ENCODE results near the gene SRP54.
A peak's percentile ranks its signal among the peaks of the same experiment; 100 is the strongest.
"Not testable (repeated sequence)": the region's sequence is repeated elsewhere in the genome, so short reads cannot be mapped to it uniquely, and the experiment has no call there.

SRP54 gene

DNA sequence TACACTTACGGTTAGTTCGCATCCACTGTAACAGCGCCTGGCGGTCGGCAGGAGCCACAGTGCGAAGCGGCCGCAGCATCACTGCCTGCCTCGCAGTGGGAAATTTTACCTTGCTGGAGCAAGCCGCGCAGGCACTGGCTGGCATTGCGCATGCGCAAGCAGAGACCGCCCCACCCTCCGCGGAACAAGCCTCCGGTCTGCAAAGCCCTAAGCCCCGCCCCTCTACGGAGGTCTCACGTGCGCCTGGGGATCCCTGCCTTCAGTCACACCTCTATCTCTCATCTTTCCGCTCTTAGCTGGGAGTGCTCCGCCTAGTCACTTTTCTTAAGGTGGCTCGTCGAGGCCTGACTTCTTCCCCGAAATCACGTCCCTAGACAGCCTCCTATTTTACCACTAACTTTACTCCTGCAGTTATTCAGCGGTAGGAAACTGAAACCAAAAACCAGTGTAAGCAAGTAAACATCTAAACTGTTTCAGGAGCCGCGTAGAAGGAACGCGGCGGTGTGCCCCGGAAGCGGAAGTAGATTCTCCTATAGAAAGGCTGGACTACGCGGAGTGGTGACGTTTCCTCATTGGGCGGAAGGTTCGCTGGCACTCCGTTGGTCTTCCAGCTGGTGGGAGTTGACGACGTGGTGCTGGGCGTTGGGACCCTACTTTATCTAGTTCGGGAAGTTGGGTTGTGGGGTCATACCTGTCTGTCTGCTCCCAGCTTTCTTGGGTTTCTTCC lies at the start of gene SRP54:
TSS of gene SRP54 (plus strand) at position 572 of the 727 bp plus-strand sequence. CDS start 13,718 bp downstream, outside the sequence.
- DNase-seq (ENCODE audit: low spot score) = peak; percentile 96

DNA sequence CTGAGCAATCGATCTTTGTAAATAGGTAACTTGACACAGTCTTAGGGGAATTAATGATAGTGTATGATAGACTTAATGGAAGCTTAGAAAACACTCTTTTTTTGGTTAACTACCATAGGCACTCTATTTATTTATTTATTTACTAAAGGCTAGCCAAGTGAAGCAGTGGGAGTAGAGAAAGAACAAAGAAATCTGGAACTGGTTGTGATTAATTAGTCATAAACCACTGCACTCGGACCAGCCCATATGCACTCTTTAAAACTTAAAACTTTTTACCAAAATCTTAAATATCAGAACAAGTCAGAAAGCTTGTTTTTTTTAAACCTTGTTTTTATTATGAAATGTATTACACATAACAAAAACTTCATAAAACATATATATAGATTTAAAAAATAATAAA lies 49.5 kb upstream of the SRP54 start:
- DNase-seq (ENCODE audit: low spot score) = no peak

DNA sequence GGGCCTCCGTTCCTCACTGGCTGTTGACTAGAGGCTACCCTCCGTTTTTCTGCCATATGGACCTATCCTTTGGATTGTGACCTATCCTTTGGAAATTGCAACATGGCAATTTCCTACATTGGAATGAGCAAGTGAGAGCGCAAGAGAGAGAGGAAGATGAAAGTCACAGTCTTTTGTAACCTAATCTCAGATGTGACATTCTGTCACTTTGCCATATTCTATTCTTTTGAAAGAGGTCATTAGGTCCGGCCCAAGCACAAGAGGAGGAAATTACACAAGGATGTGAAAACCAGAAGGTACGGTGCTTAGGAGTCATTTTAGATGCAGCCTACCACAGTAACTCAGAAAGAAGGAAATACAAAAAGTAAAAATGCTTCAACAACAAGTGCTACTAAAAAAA lies 47.3 kb upstream of the SRP54 start:
- no peak for DNase-seq (ENCODE audit: low spot score)

DNA sequence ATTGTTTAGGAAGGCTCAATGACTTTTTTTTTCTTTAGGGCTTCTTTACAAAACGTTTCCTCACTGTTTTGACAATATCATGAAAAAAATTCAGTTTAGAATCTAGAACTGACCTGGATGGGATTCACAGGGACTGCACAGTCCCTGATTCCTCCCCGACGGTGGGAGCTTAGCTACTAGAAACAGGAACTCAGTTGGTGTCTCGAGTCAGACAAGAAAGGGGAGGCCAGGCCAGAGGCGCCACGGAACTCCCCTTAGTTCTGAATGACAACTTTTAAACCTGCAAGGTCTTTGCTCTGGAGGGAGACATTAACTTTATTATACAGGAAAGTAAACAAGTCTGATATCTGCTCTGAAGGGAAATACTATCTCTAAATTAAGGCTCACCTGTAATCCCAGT lies 45.4 kb upstream of the SRP54 start:
- no peak for DNase-seq (ENCODE audit: low spot score)

DNA sequence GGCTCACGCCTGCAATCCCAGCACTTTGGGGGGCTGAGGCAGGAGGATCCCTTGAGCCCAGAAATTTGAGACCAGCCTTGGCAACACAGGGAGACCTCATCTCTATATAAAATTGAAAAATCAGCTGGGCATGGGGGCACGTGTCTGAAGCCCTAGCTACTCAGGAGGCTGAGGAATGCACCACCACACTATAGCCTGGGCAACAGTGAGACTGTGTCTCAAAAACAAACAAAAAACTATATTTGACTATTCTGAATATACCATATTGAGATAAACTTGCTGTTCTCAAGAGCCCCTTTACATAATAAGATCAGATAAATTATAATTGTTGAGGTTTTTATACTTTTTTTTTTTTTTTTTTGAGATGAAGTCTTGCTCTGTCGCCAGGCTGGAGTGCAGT lies 44.9 kb upstream of the SRP54 start:
- no peak for DNase-seq (ENCODE audit: low spot score)

DNA sequence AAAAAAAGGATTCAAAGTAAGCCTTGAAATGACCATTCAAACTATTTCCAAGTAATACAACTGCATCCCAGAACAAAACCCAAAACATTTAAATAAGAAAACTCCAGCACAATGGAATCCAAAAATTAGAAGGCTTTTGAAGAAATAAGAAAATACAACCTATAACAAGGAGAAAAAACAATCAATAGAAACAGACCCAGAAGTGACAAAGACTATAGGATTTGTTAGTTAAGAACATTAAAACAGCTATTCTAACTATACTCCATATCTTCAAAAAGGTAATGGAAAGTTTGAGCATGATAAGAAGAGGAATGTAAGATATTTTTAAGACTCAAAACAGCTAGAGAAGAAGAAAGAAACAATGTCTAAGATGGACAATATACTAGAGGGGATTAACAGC lies 39.3 kb upstream of the SRP54 start:
- DNase-seq (ENCODE audit: low spot score) = no peak

DNA sequence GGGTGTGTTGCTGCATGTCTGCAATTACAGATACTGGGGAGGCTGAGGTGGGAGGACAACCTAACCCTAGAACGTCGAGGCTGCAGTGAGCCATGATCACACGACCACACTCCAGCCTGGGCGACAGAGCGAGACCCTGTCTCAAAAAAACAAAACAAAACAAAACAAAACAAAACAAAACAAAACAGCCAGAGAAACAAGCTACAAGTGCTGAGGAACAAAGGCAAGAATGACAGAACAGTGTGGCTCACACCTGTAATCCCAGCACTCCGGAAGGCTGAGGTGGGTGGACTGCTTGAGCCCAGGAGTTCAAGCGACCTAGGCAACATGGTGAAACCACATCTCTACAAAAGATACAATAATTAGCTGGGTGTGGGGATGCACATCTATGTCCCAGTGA lies 38.0 kb upstream of the SRP54 start:
- no peak for DNase-seq (ENCODE audit: low spot score)

DNA sequence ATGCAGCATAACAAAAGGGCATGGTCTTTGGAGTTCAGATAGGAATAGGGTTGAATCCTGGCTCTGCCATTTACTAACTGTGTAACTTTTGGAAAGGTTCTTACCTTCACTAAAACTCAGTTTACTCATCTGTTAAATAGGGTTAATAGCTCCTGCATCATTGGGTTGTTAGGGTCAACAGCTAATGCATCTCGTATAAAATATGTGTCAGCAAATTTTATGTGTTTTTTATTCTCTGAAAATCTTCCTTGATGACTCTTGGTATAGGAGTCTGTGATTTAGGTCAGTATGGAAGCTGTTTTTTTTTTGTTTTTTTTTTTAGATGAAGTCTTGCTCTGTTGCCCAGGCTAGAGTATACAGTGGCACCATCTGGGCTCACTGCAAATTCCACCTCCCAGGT lies 36.1 kb upstream of the SRP54 start:
- DNase-seq (ENCODE audit: low spot score) = no peak

DNA sequence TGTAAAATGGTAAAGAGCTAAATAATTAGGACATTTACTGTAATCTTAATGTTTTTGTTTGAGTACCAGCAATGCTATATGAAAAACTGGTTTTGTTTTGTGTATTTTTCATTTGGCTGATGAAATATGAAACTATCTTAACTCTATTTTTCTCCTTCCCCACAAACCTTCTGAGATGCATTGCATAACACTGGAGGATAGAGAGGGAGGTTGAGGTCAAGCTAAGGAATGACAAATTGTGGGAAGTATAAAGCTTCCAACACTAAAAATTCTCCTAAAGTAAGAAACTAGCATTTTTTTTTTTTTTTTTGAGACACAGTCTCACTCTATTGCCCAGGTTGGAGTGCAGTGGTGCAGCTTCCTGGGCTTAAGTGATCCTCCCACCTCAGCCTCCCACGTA lies 31.5 kb upstream of the SRP54 start:
- DNase-seq (ENCODE audit: low spot score) = no peak

DNA sequence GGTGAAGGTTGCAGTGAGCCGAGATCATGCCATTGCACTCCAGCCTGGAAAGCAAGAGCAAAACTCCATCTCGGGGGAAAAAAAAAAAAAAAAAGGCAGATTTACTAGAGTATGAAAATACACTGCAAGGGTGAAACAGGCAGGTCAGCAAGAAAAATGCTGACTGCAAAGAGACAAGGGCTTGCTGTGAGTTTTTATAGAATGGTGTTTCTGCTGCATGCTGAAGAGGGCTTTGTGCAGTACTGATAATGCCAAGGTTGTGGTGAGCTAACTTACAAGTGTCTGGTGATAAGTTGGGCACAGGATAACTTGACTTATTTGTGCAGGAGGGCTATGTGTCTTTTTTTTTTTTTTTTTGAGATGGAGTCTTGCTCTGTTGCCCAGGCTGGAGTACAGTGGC lies 25.9 kb upstream of the SRP54 start:
- DNase-seq (ENCODE audit: low spot score) = no peak

DNA sequence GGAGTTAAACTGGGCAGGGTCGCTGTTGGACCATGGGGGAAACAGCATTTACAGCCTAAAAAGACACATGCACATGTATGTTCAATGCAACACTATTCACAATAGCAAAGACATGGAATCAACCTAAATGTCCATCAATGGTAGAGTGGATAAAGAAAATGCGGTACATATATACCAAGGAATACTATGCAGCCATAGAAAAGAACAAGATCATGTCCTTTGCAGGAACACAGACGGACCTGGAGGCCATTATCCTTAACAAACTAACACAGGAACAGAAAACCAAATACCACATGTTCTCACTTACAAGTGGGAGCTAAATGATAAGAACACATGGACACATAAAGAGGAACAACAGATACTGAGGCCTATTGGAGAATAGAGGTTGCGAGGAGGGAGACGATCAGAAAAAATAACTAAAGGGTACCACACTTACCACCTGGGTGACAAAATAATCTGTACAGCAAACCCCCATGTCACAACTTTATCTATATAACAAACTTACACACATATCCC lies 25.0 kb upstream of the SRP54 start:
- DNase-seq (ENCODE audit: low spot score) = no peak

DNA sequence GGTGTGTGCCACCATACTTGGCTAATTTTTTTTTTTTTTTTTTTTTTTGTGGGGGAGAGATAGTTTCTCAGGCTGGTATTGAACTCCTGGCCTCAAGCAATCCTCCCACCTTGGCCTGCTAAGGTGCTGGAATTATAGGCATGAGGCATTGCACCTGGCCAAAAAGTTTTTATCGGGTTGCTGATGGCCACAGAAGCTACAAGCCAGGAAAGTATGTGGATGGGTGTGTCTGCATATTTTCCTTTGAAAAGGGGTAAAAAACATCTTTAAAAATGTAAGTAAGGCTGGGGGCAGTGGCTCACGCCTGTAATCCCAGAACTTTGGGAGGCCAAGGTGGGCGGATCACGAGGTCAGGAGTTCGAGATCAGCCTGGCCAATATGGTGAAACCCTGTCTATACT lies 20.7 kb upstream of the SRP54 start:
- DNase-seq (ENCODE audit: low spot score) = not testable (repeated sequence)

DNA sequence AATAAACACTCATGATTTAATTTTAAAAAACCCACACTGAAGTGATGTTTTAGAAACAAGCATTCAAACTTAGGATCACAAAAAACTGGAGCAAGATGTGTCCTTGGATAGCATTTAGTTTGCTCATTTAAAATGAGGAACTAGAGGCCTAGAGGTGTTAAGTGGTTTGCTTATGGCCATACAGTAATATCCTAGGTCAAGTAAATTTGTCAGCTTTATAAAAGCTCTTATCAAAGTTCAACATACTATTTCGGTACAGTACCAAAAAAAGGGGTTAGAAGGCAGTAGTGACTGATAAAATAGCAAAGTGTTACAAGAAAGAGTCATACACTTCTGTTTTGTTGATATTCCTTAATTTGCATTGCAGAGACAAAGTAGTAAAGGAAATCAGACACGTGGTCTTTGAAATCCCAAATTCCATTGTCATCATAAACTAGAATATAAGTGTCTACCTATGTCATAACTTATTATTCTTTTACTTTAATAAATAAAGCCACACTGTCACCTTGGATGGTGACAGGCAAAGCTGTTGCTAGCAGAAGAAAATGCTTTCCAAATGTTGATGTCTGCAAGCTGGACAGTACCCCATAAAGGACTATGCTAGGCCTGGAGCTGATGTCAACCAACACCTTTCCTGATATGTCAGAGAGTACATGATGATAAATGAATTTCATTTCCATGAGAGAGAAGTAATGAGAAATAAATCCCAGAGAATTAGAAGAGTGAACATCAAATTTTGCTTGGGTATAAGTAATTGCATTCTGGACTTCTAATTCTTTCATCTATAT lies 17.6 kb upstream of the SRP54 start:
- no peak for DNase-seq (ENCODE audit: low spot score)

DNA sequence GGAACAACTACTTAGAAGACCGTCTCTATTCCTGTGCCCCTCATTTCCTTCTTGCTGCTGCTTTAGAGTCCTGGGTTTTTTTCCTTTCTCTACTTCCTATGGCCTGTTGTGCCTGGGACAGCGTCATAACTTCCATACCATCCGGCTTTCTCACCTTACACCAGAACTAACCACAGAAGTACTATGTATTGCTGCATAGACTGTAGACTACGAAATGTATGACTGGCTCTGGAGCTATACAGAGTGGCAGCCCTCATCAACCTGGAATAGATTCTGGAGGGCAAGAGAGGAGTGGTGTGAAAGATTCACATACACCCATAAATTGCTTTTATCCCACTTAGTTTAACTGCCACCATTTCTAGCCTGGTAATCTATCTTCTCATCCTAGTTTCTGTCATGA lies 16.9 kb upstream of the SRP54 start:
- DNase-seq (ENCODE audit: low spot score) = no peak

DNA sequence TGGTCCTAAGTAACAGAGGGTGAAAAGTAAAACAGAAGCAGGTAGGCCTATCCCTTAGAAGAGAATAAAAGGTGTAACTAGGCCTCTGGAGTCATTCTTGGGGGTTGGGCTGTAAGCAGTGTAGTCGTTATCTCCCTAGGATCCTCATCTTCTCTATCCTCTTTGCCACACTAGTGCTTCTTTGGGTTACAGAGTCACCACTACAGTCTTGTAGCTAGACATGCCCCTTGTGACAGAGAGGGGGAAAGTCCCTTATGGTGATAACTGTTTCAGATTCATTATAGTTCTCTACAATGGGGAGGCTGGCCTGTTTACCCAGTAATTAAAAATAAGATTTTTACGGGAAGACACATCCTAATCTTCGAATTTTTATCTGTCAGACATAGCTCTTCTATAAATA lies 16.4 kb upstream of the SRP54 start:
- no peak for DNase-seq (ENCODE audit: low spot score)

DNA sequence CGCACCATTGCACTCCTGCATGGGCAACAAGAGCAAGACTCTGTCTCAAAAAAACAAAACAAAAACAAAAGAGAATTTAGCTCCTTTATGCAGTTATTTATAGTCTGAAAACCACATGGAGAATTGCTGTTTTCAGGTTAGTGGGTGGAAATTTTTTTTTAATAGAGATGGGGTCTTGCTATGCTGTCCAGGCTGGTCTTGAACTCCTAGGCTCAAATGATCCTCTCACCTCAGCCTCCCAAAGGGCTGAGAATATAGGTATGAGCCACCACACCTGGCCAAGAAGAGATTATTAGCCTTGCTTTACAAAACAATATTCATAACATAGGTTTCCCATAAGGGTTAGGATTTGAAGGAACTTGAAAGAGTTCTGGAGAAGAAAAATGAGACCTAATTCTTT lies 12.1 kb upstream of the SRP54 start:
- no peak for DNase-seq (ENCODE audit: low spot score)

DNA sequence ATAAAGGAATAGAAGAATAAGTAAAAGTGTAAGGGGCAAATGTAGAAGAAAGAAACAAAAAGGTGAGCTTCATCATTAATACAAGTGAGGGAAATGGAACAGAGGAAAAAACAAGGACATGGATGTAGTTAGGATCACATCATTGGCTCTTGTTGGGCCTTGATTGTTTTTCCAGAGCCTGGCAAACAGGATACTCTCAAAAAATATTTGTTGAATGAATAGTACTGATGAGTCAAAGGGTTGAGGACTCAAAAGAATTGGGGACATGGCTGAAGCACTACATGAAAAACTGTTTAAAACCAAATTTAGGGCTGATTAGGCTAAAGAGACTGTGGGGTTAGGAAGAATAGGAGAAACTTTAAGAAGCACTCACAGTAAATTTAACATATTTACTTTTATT lies 11.4 kb upstream of the SRP54 start:
- no peak for DNase-seq (ENCODE audit: low spot score)

DNA sequence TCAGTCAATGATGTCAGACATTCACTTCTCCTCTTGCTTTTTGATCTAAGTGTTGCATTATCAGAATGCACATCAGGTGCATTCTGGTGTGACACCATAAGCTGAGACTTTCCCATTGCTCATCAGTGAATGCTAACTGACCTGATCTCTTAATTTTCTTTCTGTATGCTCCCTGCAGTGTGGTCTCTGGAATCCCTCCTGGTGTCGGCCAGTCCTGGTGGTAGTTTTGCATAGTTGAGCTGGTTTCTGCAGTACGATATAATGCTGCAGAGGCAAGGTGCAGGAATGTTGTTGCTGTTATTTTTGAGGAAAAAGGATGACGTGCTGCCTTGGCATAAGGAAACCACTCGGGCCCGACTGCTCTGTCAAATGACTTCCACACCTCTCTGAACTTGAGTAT lies 11.0 kb upstream of the SRP54 start:
- no peak for DNase-seq (ENCODE audit: low spot score)

DNA sequence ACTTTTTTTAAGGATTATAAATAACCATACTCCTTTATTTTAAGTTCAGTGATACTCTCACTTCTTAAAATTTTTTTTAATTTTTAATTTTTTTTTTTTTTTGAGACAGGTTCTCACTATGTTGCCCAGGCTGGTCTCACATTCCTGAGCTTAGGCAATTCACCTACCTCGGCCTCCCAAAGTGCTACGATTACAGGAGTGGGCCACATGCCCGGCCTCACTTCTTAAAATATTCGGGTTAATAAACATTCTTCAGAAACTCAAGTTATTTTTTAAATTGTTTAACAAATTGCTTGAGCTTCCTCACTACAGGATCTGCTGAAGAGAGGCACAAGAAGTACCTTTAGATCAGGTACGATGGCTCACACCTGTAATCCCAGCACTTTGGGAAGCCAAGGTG lies 4.3 kb upstream of the SRP54 start:
- no peak for DNase-seq (ENCODE audit: low spot score)

DNA sequence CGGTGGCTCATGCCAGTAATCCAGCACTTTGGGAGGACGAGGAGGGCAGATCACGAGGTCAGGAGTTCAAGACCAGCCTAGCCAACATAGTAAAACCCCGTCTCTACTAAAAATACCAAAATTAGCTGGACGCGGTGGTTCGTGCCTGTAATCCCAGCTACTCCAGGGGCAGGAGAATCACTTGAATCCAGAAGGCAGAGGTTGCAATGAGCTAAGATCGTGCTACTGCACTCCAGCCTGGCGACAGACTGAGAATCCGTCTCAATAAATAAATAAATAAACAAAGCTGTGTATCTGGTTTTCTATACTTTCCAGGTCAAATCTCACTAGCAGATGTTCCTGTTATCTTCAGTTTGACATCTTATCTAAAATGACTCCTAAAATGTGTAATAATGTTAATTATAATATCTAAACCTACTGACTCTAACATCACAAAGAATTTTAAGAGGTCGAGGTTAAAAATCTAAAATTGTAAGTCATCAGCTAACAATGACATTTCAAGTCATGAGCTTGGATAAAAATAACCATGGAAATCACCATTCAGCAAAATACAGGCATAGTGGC lies 2.4 kb upstream of the SRP54 start:
- no peak for DNase-seq (ENCODE audit: low spot score)

DNA sequence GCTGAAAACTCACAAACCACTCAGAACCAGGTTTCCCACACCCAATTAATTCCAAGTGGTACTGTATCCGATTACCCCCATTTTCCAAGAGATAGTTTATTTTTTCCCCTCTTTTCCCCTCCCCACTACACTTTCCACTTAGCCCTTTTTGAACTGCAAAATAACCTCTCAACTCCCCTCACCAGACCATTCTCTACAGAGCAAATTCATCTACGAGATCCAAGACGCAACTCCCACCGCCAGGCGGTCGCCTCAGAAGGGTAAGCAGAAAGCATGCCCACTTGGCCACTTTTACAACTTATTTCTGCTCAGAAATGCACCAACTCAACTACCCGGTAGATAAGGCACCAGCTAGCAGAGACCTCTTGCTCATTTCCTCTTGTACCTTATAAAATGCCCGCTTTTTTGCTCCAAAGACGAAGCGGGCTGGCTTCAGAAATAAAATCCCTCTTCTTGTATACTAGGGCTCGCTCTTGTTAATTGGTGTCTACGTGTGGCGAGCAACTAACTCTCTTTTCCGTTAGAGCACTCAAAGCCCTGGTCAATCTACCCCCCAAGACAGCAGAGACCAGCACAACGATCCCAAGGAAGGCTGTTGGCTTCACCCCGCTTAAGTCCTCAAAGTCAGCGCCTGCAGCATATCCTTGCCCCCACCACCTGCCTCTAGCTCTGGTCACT lies 910 bp upstream of the SRP54 start:
- DNase-seq (ENCODE audit: low spot score) = no peak

DNA sequence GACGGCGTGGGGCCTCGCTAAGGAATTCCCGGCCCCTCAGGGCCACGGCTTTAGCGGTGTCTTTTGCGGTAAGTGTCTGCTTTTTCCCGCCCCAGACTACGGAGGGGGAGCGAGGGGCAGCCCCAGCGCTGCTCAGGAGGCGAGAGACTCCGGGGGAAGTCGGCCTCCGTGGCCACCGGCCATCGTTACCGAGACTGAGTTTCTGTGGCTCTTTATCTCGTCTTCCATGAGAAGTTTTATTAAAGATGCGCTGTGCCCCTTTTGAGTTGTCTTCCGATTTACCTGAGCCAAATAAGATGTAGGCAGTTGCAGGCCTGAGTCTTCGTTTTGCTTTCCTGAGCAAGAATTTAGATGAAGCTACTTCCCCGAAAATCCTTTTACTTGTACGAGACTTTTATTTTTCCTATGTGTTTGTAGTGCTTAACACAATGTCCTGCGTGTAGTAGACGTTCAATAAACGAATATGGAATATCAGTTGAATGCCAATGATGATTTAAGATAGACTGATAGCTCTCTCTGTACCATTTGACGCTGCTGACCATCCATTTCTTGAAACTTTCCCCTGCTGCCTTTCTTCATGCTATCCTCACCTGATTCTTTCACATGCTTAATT lies 462 bp downstream of the SRP54 start:
- no peak for DNase-seq (ENCODE audit: low spot score)
